Upper lobe of right lung (tissue), 1 donor: ENCODE measurements around the gene HDGFL3. TPM values are rescaled to one million over a fixed set of nuclear protein-coding genes. Genes with fewer than 3 reads are reported as not detected.
"Not testable (repeated sequence)": the region's sequence is repeated elsewhere in the genome, so short reads cannot be mapped to it uniquely, and the experiment has no call there.

Source experiments
- ATAC-seq: fragments of 200-7000 bp; cut with Tn5 transposase; one replicate; pipeline ENCODE4 v1.9.1; 2020; ENCODE audit warnings: mild to moderate bottlenecking, moderate library complexity
- DNase-seq: peaks from one replicate; pipeline ENCODE4 v3.0.0-alpha.2; 2020
- H3K27ac ChIP-seq: fragments of 200-600 bp; one replicate; pipeline ENCODE4 v1.8.0; 2022
- H3K27me3 ChIP-seq: fragments of 200-600 bp; one replicate; pipeline ENCODE4 v1.8.0; 2022; ENCODE audit warnings: mild to moderate bottlenecking
- H3K36me3 ChIP-seq: fragments of 200-600 bp; one replicate; pipeline ENCODE4 v1.8.0; 2022
- H3K4me1 ChIP-seq: fragments of 200-600 bp; one replicate; pipeline ENCODE4 v1.8.0; 2022
- H3K4me3 ChIP-seq: fragments of 200-600 bp; one replicate; pipeline ENCODE4 v1.8.0; 2022; ENCODE audit warnings: mild to moderate bottlenecking
- H3K9me3 ChIP-seq: fragments of 200-600 bp; one replicate; pipeline ENCODE4 v1.8.0; 2022
- CTCF ChIP-seq: fragments of 200-600 bp; IDR thresholded peaks from one replicate; pipeline ENCODE4 v1.8.0; 2022; ENCODE audit warnings: antibody characterized with exemption
- intact Hi-C: fragments of 100-400 bp; cut with DNase I; formaldehyde crosslinking; loops from one replicate; pipeline ENCODE4 v1.11.0; 2022
- total RNA-seq: library from RNA; stranded (reverse); fragmentation: NEBNext Ultra II Directional; extraction: Animal tissue kit (Norgen Biotek cat#: 25700); gene quantifications from one replicate; pipeline ENCODE4 v1.2.1, GENCODE V29; 2021
- donor health status: DM: no; HTN: yes; CAD: no; lungs with severe emphysema.

The HDGFL3 gene
- total RNA-seq, 1 donor from 2014 or later = 40.3 TPM

- no peak overlapping the region for H3K4me3 ChIP-seq
- H3K27me3 ChIP-seq = no peaks in the 10 kb centered on the region
- H3K9me3 ChIP-seq = no peaks in the 10 kb centered on the region
- no peak for ATAC-seq
- intact Hi-C loops = no loop called here
- no peak overlapping the region for H3K27ac ChIP-seq
- TF ChIP-seq CTCF = no peak
- H3K4me1 ChIP-seq = peaks cover 6% of the 10 kb centered on the region
- DNase-seq = no peak
- H3K36me3 ChIP-seq = no peaks in the 10 kb centered on the region
Observed at GRCh38 chr15:83090465-83090864, 117.2 kb downstream of the HDGFL3 start.

GRCh38 chr15:83088876-83089275 lies 118.7 kb downstream of the HDGFL3 start:
- H3K27me3 ChIP-seq = no peaks in the 10 kb centered on the region
- no peak overlapping the region for H3K27ac ChIP-seq
- no peak for ATAC-seq
- no peaks in the 10 kb centered on the region for H3K9me3 ChIP-seq
- no peak overlapping the region for H3K4me3 ChIP-seq
- no peak for DNase-seq
- peaks cover 6% of the 10 kb centered on the region for H3K4me1 ChIP-seq
- no peak for TF ChIP-seq CTCF
- intact Hi-C loops = no loop called here
- no peaks in the 10 kb centered on the region for H3K36me3 ChIP-seq

GRCh38 chr15:83087576-83087975 lies 120.0 kb downstream of the HDGFL3 start:
- no peak for ATAC-seq
- DNase-seq = no peak
- no peaks in the 10 kb centered on the region for H3K9me3 ChIP-seq
- intact Hi-C loops = no loop called here
- no peak for TF ChIP-seq CTCF
- H3K36me3 ChIP-seq = no peaks in the 10 kb centered on the region
- no peak overlapping the region for H3K4me3 ChIP-seq
- H3K27ac ChIP-seq = no peak overlapping the region
- no peaks in the 10 kb centered on the region for H3K27me3 ChIP-seq
- peaks cover 1% of the 10 kb centered on the region for H3K4me1 ChIP-seq

GRCh38 chr15:83085864-83086552 lies 121.6 kb downstream of the HDGFL3 start:
- H3K27me3 ChIP-seq, intact Hi-C loops, ATAC-seq, H3K9me3 ChIP-seq, H3K36me3 ChIP-seq, DNase-seq, H3K4me3 ChIP-seq, H3K27ac ChIP-seq, H3K4me1 ChIP-seq: not testable (repeated sequence)

GRCh38 chr15:83085461-83085860 lies 122.2 kb downstream of the HDGFL3 start:
- DNase-seq, ATAC-seq, H3K4me3 ChIP-seq, intact Hi-C loops, H3K4me1 ChIP-seq, H3K36me3 ChIP-seq, H3K9me3 ChIP-seq, H3K27me3 ChIP-seq, H3K27ac ChIP-seq: not testable (repeated sequence)

- H3K4me1 ChIP-seq = no peaks in the 10 kb centered on the region
- peaks cover 10% of the 10 kb centered on the region for H3K27me3 ChIP-seq
- ATAC-seq (no peak), DNase-seq (no peak)
- no peak overlapping the region for H3K4me3 ChIP-seq
- H3K27ac ChIP-seq = no peak overlapping the region
- H3K9me3 ChIP-seq = no peaks in the 10 kb centered on the region
- intact Hi-C loops = no loop called here
- no peak for TF ChIP-seq CTCF
- no peaks in the 10 kb centered on the region for H3K36me3 ChIP-seq
Observed at GRCh38 chr15:83082730-83083386, 124.8 kb downstream of the HDGFL3 start.
